ENCODE data around the gene KCNRG.

KCNRG gene

DNA sequence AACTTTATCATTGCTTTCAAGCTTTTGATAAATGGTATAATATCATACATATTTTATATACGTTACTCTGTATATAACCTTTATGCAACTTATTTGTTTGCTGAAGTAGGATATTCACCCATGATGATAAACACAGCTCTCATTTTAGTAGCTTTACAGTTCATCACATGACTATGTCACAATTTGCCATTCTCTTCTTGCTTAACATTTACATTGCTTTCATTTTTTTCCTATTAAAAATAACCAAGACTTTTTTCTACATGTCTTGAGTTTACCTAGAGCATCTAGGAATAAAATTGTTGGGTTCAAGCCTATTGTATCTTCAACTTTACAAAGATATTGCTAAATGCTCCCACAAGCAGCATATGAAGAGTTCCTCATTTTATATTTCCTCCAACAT, 54.0 kb downstream of the KCNRG start:
- no peak for TF ChIP-seq JUND (IDR thresholded peaks at IDR 0.05; ENCODE audit: low read depth)
- in situ Hi-C loops (cut with HindIII; ENCODE audit: low pct_unique_long_range_greater_than_20kb, low sequenced_read_pairs), result no loop called here
- no peak for DNase-seq (ENCODE audit: low read depth in 1 of 2, low spot score in 1 of 2)

DNA sequence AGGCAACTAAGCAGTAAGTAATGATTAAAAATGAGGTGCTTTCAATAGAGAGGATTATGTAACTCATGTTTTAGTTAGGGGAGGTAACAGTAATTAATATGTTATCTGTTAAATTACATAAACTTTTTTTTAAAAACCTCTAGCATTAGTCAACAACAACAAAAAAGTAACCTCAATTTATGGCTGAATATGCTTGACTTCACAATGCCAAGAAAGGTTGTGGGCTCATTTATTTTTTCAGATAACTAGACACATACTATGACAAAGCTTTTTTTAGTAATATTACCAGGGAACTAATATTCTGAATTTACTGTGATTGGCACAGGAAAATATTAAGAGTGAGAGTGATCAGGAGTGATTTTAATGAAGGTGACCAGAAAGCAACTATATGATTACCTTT, 54.9 kb downstream of the KCNRG start:
- TF ChIP-seq JUND (IDR thresholded peaks at IDR 0.05; ENCODE audit: low read depth), result no peak
- in situ Hi-C loops (cut with HindIII; ENCODE audit: low pct_unique_long_range_greater_than_20kb, low sequenced_read_pairs), result no loop called here
- no peak for DNase-seq (ENCODE audit: low read depth in 1 of 2, low spot score in 1 of 2)
